HepG2 (cell line): Measurements from ENCODE around the gene MEMO1. TPM values are rescaled to one million over a fixed set of nuclear protein-coding genes. Genes with fewer than 3 reads are reported as not detected.

Experiments used
- E2F1 ChIP-seq: sonication (generic); formaldehyde crosslinking; IDR thresholded peaks from 2 replicates; pipeline ENCODE4 v1.5.0; 2020; ENCODE audit warnings: missing genetic modification reagents
- HMGXB4 ChIP-seq, 2 experiments: sonication (generic) in 1 of 2; formaldehyde crosslinking in 1 of 2; IDR thresholded peaks; 2 replicates each; pipeline versions ENCODE4 v1.4.0 to v1.6.1; 2018 to 2020; ENCODE audit warnings: missing genetic modification reagents in 2 of 2, borderline replicate concordance in 1 of 2, low read depth in 1 of 2, mild to moderate bottlenecking in 1 of 2, missing biosample characterization in 1 of 2
- PAF1 ChIP-seq: IDR thresholded peaks from 2 replicates; pipeline ENCODE4 v1.6.1; 2016; ENCODE audit warnings: missing genetic modification reagents, missing compliant biosample characterization
- PRDM4 ChIP-seq: sonication (generic); formaldehyde crosslinking; IDR thresholded peaks from 2 replicates; pipeline ENCODE4 v1.9.0; 2021; ENCODE audit warnings: missing genetic modification reagents, borderline replicate concordance
- SMAD9 ChIP-seq: sonication (generic); formaldehyde crosslinking; IDR thresholded peaks from 2 replicates; pipeline ENCODE4 v1.5.1; 2020; ENCODE audit warnings: mild to moderate bottlenecking, missing genetic modification reagents
- TCF7 ChIP-seq: sonication (generic); IDR thresholded peaks from 2 replicates; pipeline ENCODE4 v1.6.1; 2016; ENCODE audit warnings: antibody characterized with exemption, low read depth
- ZFP91 ChIP-seq: sonication (generic); formaldehyde crosslinking; IDR thresholded peaks from 2 replicates; pipeline ENCODE4 v1.9.0; 2022; ENCODE audit warnings: missing genetic modification reagents, mild to moderate bottlenecking, borderline replicate concordance
- ZNF180 ChIP-seq: sonication (generic); formaldehyde crosslinking; IDR thresholded peaks from 2 replicates; pipeline ENCODE4 v1.4.0; 2020; ENCODE audit warnings: low read depth, missing genetic modification reagents, borderline replicate concordance
- ZNF350 ChIP-seq: sonication (generic); formaldehyde crosslinking; IDR thresholded peaks from 2 replicates; pipeline ENCODE4 v1.4.0; 2020; ENCODE audit warnings: mild to moderate bottlenecking, low read depth, missing genetic modification reagents, borderline replicate concordance
- ZNF496 ChIP-seq: sonication (generic); formaldehyde crosslinking; IDR thresholded peaks from 2 replicates; pipeline ENCODE4 v1.8.1; 2023; ENCODE audit warnings: mild to moderate bottlenecking, moderate library complexity, missing genetic modification reagents; ENCODE audit not compliant: insufficient replicate concordance
- ZNF788 ChIP-seq: sonication (generic); formaldehyde crosslinking; IDR thresholded peaks from 2 replicates; pipeline ENCODE4 v1.5.0; 2020; ENCODE audit warnings: mild to moderate bottlenecking, missing genetic modification reagents, borderline replicate concordance
- ZSCAN12 ChIP-seq: sonication (generic); formaldehyde crosslinking; IDR thresholded peaks from 2 replicates; pipeline ENCODE4 v1.9.0; 2021; ENCODE audit warnings: mild to moderate bottlenecking, missing genetic modification reagents
- polyA plus RNA-seq, 8 experiments: library from polyadenylated mRNA; depleted of rRNA in 3 of 8; stranded (reverse) in 7 of 8; unstranded in 1 of 8; fragments of >200 nt; fragmentation: Illumina TruSeq in 4 of 8; extraction: Trizol in 4 of 8; gene quantifications; 2 replicates each; pipeline versions ENCODE4 v1.2.1 to v1.2.3, GENCODE V29; 2011 to 2016; ENCODE audit warnings: low read depth in 4 of 8, missing spikeins in 1 of 8, mixed read lengths in 1 of 8; ENCODE audit not compliant: insufficient read depth in 1 of 8
- total RNA-seq, 5 experiments: library from RNA; depleted of rRNA; stranded (reverse); fragments of >200 nt; fragmentation: Illumina TruSeq; extraction: Trizol; gene quantifications; 2 replicates each; pipeline ENCODE4 v1.2.3, GENCODE V29; 2016; ENCODE audit warnings: low read depth in 1 of 5
- TF ChIP-seq, protein P1 (sequence below): conservative IDR thresholded peaks from 2 replicates; pipeline ENCODE4 v1.6.1; 2018; ENCODE audit warnings: missing genetic modification reagents
- TF ChIP-seq, protein P2 (sequence below): sonication (generic); formaldehyde crosslinking; IDR thresholded peaks from 2 replicates; pipeline ENCODE4 v1.4.0; 2020; ENCODE audit warnings: missing genetic modification reagents

The MEMO1 gene
- total and polyA plus RNA-seq, 2 of the 13 experiments (the other 11 are each of a cell fraction or from before 2014, with no cell fraction given): 69.8 to 81.6 TPM

- peak; percentile 93 to 96 for TF ChIP-seq HMGXB4 (CRISPR knock-in tag; IDR thresholded peaks at IDR 0.05; ENCODE audit: borderline replicate concordance in 1 of 2, low read depth in 1 of 2)
- TF ChIP-seq ZFP91 (CRISPR knock-in tag): peak; percentile 96
- no peak for TF ChIP-seq ZNF496 (CRISPR knock-in tag)
- TF ChIP-seq PAF1: peak; percentile 63; the same call in 1 of the 2 replicates
- TF ChIP-seq, protein P1, sequence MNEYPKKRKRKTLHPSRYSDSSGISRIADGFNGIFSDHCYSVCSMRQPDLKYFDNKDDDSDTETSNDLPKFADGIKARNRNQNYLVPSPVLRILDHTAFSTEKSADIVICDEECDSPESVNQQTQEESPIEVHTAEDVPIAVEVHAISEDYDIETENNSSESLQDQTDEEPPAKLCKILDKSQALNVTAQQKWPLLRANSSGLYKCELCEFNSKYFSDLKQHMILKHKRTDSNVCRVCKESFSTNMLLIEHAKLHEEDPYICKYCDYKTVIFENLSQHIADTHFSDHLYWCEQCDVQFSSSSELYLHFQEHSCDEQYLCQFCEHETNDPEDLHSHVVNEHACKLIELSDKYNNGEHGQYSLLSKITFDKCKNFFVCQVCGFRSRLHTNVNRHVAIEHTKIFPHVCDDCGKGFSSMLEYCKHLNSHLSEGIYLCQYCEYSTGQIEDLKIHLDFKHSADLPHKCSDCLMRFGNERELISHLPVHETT (CRISPR knock-in tag): peak; percentile 98
- TF ChIP-seq ZNF180: no peak
- TF ChIP-seq PRDM4 (CRISPR knock-in tag): no peak
- no peak for TF ChIP-seq ZSCAN12 (CRISPR knock-in tag)
- TF ChIP-seq, protein P2, sequence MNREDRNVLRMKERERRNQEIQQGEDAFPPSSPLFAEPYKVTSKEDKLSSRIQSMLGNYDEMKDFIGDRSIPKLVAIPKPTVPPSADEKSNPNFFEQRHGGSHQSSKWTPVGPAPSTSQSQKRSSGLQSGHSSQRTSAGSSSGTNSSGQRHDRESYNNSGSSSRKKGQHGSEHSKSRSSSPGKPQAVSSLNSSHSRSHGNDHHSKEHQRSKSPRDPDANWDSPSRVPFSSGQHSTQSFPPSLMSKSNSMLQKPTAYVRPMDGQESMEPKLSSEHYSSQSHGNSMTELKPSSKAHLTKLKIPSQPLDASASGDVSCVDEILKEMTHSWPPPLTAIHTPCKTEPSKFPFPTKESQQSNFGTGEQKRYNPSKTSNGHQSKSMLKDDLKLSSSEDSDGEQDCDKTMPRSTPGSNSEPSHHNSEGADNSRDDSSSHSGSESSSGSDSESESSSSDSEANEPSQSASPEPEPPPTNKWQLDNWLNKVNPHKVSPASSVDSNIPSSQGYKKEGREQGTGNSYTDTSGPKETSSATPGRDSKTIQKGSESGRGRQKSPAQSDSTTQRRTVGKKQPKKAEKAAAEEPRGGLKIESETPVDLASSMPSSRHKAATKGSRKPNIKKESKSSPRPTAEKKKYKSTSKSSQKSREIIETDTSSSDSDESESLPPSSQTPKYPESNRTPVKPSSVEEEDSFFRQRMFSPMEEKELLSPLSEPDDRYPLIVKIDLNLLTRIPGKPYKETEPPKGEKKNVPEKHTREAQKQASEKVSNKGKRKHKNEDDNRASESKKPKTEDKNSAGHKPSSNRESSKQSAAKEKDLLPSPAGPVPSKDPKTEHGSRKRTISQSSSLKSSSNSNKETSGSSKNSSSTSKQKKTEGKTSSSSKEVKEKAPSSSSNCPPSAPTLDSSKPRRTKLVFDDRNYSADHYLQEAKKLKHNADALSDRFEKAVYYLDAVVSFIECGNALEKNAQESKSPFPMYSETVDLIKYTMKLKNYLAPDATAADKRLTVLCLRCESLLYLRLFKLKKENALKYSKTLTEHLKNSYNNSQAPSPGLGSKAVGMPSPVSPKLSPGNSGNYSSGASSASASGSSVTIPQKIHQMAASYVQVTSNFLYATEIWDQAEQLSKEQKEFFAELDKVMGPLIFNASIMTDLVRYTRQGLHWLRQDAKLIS (CRISPR knock-in tag): peak; percentile 72; the same call in 1 of the 2 replicates
- peak; percentile 66 for TF ChIP-seq E2F1 (CRISPR knock-in tag)
- peak; percentile 99 for TF ChIP-seq ZNF788
- TF ChIP-seq SMAD9: 0 out of 2 replicates have a peak, but pooled peaks have one; percentile 23
- TF ChIP-seq ZNF350: peak; percentile 97; the same call in 1 of the 2 replicates
- TF ChIP-seq TCF7: no peak
Observed at GRCh38 chr2:32010670-32011484, at the start of gene MEMO1 (continued).
